MM.1S (cell line): ENCODE measurements around the gene FMN2.
"Not testable (repeated sequence)": the region's sequence is repeated elsewhere in the genome, so short reads cannot be mapped to it uniquely, and the experiment has no call there.

Experiments
- DNase-seq: peaks from one replicate; pipeline ENCODE4 v3.0.0-alpha.2; 2015
- H2AFZ ChIP-seq: fragments of 300-600 bp; sonication (generic); 2 replicates; pipeline ENCODE4 v1.6.0; 2016; ENCODE audit warnings: antibody characterized with exemption, low read length
- H3F3A ChIP-seq: fragments of 300-600 bp; sonication (generic); 2 replicates; pipeline ENCODE4 v1.6.1; 2016; ENCODE audit warnings: mild to moderate bottlenecking, antibody characterized with exemption, low read length, moderate library complexity, mixed read lengths; ENCODE audit not compliant: insufficient read depth
- H3K27ac ChIP-seq: fragments of 300-600 bp; sonication (generic); 2 replicates; pipeline ENCODE4 v1.5.1; 2016; ENCODE audit warnings: mild to moderate bottlenecking, low read length
- H3K27me3 ChIP-seq: fragments of 300-600 bp; sonication (generic); replicated peaks from 2 replicates; pipeline ENCODE4 v1.6.0; 2016; ENCODE audit warnings: low read length; ENCODE audit not compliant: insufficient read depth
- H3K36me3 ChIP-seq: fragments of 300-600 bp; sonication (generic); replicated peaks from 2 replicates; pipeline ENCODE4 v1.6.1; 2016; ENCODE audit warnings: mild to moderate bottlenecking, low read length, mixed read lengths; ENCODE audit not compliant: insufficient read depth
- H3K4me1 ChIP-seq: fragments of 300-600 bp; sonication (generic); 2 replicates; pipeline ENCODE4 v1.6.1; 2016; ENCODE audit warnings: low read length, mixed read lengths
- H3K4me2 ChIP-seq: fragments of 300-600 bp; sonication (generic); 2 replicates; pipeline ENCODE4 v1.6.0; 2016; ENCODE audit warnings: low read depth, low read length
- H3K4me3 ChIP-seq: fragments of 300-600 bp; sonication (generic); 2 replicates; pipeline ENCODE4 v1.5.1; 2016; ENCODE audit warnings: low read length, mixed read lengths
- H3K79me2 ChIP-seq: fragments of 300-600 bp; sonication (generic); 2 replicates; pipeline ENCODE4 v1.6.1; 2016; ENCODE audit warnings: mixed run types, low read length, mixed read lengths
- H3K9ac ChIP-seq: fragments of 300-600 bp; sonication (generic); 2 replicates; pipeline ENCODE4 v1.6.1; 2016; ENCODE audit warnings: low read length, mixed read lengths
- H3K9me2 ChIP-seq: fragments of 300-600 bp; sonication (generic); replicated peaks from 2 replicates; pipeline ENCODE4 v1.6.1; 2016; ENCODE audit warnings: mild to moderate bottlenecking, low read length, mixed read lengths; ENCODE audit not compliant: insufficient read depth
- H3K9me3 ChIP-seq: fragments of 300-600 bp; sonication (generic); replicated peaks from 2 replicates; pipeline ENCODE4 v1.6.1; 2016; ENCODE audit warnings: mild to moderate bottlenecking, low read length, mixed read lengths; ENCODE audit not compliant: insufficient read depth
- H4K20me1 ChIP-seq: fragments of 300-600 bp; sonication (generic); 2 replicates; pipeline ENCODE4 v1.6.1; 2016; ENCODE audit warnings: mild to moderate bottlenecking, low read length, moderate library complexity, mixed read lengths; ENCODE audit not compliant: insufficient read depth
- CTCF ChIP-seq: fragments of 300-600 bp; sonication (generic); IDR thresholded peaks from 2 replicates; pipeline ENCODE4 v1.5.1; 2016; ENCODE audit warnings: antibody characterized with exemption, low read length, mixed read lengths
- EZH2 ChIP-seq: fragments of 300-600 bp; sonication (generic); optimal IDR thresholded peaks from 2 replicates; pipeline ENCODE3; 2017; ENCODE audit warnings: low read depth, mild to moderate bottlenecking, antibody characterized with exemption, low read length, mixed read lengths
- EZH2phosphoT487 ChIP-seq: fragments of 300-600 bp; sonication (generic); IDR thresholded peaks from 2 replicates; pipeline ENCODE4 v1.6.1; 2018; ENCODE audit warnings: antibody characterized with exemption, low read length

FMN2 gene

GRCh38 chr1:240319998-240320397 lies 228.3 kb downstream of the FMN2 start:
- H3K27ac ChIP-seq: no peak overlapping the region
- no peak overlapping the region for H3K9ac ChIP-seq
- H3K79me2 ChIP-seq: no peaks in the 10 kb centered on the region
- H4K20me1 ChIP-seq: no peaks in the 10 kb centered on the region
- no peak for DNase-seq
- no peak overlapping the region for H2AFZ ChIP-seq
- TF ChIP-seq EZH2 (no peak), CTCF (no peak), EZH2phosphoT487 (no peak)
- H3K27me3 ChIP-seq: no peaks in the 10 kb centered on the region
- no peak overlapping the region for H3K4me3 ChIP-seq
- no peaks in the 10 kb centered on the region for H3K9me3 ChIP-seq
- H3K4me2 ChIP-seq: no peak overlapping the region
- H3K4me1 ChIP-seq: no peaks in the 10 kb centered on the region
- H3K36me3 ChIP-seq: no peaks in the 10 kb centered on the region
- H3K9me2 ChIP-seq: no peaks in the 10 kb centered on the region
- no peaks in the 10 kb centered on the region for H3F3A ChIP-seq

- Histone ChIP-seq H3K4me2 (no peak overlapping the region), H3K9me2 (no peaks in the 10 kb centered on the region), H3K4me3 (no peak overlapping the region), H2AFZ (no peak overlapping the region), H3K27ac (no peak overlapping the region), H3K9me3 (no peaks in the 10 kb centered on the region), H3K9ac (no peak overlapping the region), H3K79me2 (no peaks in the 10 kb centered on the region), H4K20me1 (no peaks in the 10 kb centered on the region), H3K36me3 (no peaks in the 10 kb centered on the region), H3F3A (no peaks in the 10 kb centered on the region), H3K4me1 (no peaks in the 10 kb centered on the region), H3K27me3 (no peaks in the 10 kb centered on the region)
- DNase-seq: no peak
- TF ChIP-seq CTCF: no peak
- no peak for TF ChIP-seq EZH2phosphoT487
- TF ChIP-seq EZH2: no peak
Observed at GRCh38 chr1:240320659-240321058, 229.0 kb downstream of the FMN2 start.

- no peak overlapping the region for H3K4me2 ChIP-seq
- H3K27ac ChIP-seq: no peak overlapping the region
- TF ChIP-seq CTCF (no peak), EZH2 (no peak), EZH2phosphoT487 (no peak)
- no peaks in the 10 kb centered on the region for H4K20me1 ChIP-seq
- H3K4me3 ChIP-seq: no peak overlapping the region
- no peak overlapping the region for H3K9ac ChIP-seq
- no peaks in the 10 kb centered on the region for H3K4me1 ChIP-seq
- no peaks in the 10 kb centered on the region for H3K36me3 ChIP-seq
- no peaks in the 10 kb centered on the region for H3F3A ChIP-seq
- H3K9me2 ChIP-seq: no peaks in the 10 kb centered on the region
- H3K9me3 ChIP-seq: no peaks in the 10 kb centered on the region
- H2AFZ ChIP-seq: no peak overlapping the region
- H3K79me2 ChIP-seq: no peaks in the 10 kb centered on the region
- H3K27me3 ChIP-seq: no peaks in the 10 kb centered on the region
- no peak for DNase-seq
Observed at GRCh38 chr1:240322943-240323342, 231.3 kb downstream of the FMN2 start.

- H3K27ac ChIP-seq, H3K79me2 ChIP-seq, H3K4me3 ChIP-seq: not testable (repeated sequence)
Observed at GRCh38 chr1:240328382-240328781, 236.7 kb downstream of the FMN2 start.

More at GRCh38 chr1:240328382-240328781, 236.7 kb downstream of the FMN2 start:
- H3K27me3 ChIP-seq, H3K9me3 ChIP-seq, H2AFZ ChIP-seq, H3K9ac ChIP-seq, H3K36me3 ChIP-seq, DNase-seq, H4K20me1 ChIP-seq, H3F3A ChIP-seq, H3K4me2 ChIP-seq, H3K4me1 ChIP-seq, H3K9me2 ChIP-seq: not testable (repeated sequence)
